ENCODE results near the gene SLC35F1.

SLC35F1 gene

DNA sequence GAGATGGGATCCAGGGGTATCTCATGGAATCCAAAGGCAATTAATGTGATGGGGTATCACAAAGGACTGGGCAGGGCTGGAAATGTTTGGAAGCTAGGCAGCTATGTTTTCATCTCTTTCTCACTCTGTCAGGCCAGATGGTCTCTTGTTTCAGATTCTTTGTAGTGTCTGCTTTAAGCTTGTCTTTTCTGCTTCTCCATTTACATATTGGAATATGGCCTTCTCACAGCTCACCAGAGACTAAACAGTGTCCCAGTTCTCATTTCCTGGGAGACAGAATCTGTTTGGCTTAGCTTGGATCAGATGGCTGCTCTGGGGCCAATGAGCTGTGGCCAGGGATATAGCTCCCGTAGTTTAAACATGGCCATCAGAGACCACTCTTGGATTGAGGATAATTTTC is 78.9 kb downstream of the SLC35F1 start:
- H4K20me1 ChIP-seq (ENCODE audit: insufficient read depth, low read length): no peaks in the 10 kb centered on the region
- H3K9ac ChIP-seq (ENCODE audit: low read depth, low read length): no peak overlapping the region
- H3K4me2 ChIP-seq (ENCODE audit: insufficient read depth, low read length): no peak overlapping the region
- no peak overlapping the region for H2AFZ ChIP-seq (ENCODE audit: low read depth, low read length)
- no peak for ATAC-seq (ENCODE audit: insufficient read depth, low read depth)
- H3K27me3 ChIP-seq (ENCODE audit: insufficient read depth, low read length, poor library complexity): no peaks in the 10 kb centered on the region
- H3K27ac ChIP-seq (ENCODE audit: low read length): no peak overlapping the region
- H3K4me1 ChIP-seq (ENCODE audit: insufficient read depth, low read length): no peaks in the 10 kb centered on the region
- no peak overlapping the region for H3K4me3 ChIP-seq (ENCODE audit: low read depth in 1 of 2, low read length in 2 of 2)
- no peaks in the 10 kb centered on the region for H3K36me3 ChIP-seq (ENCODE audit: insufficient read depth, low read length)
- TF ChIP-seq EZH2 (IDR thresholded peaks at IDR 0.05; ENCODE audit: borderline replicate concordance, low read depth, low read length, severe bottlenecking): no peak
- TF ChIP-seq, protein P1, sequence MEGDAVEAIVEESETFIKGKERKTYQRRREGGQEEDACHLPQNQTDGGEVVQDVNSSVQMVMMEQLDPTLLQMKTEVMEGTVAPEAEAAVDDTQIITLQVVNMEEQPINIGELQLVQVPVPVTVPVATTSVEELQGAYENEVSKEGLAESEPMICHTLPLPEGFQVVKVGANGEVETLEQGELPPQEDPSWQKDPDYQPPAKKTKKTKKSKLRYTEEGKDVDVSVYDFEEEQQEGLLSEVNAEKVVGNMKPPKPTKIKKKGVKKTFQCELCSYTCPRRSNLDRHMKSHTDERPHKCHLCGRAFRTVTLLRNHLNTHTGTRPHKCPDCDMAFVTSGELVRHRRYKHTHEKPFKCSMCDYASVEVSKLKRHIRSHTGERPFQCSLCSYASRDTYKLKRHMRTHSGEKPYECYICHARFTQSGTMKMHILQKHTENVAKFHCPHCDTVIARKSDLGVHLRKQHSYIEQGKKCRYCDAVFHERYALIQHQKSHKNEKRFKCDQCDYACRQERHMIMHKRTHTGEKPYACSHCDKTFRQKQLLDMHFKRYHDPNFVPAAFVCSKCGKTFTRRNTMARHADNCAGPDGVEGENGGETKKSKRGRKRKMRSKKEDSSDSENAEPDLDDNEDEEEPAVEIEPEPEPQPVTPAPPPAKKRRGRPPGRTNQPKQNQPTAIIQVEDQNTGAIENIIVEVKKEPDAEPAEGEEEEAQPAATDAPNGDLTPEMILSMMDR (IDR thresholded peaks at IDR 0.05; ENCODE audit: borderline replicate concordance, extremely low read depth, low read length, poor library complexity, severe bottlenecking): no peak
- no peaks in the 10 kb centered on the region for H3K79me2 ChIP-seq (ENCODE audit: insufficient read depth, low read length)
- no peaks in the 10 kb centered on the region for H3K9me3 ChIP-seq (ENCODE audit: insufficient read depth, low read length, severe bottlenecking)
- DNase-seq: no peak

DNA sequence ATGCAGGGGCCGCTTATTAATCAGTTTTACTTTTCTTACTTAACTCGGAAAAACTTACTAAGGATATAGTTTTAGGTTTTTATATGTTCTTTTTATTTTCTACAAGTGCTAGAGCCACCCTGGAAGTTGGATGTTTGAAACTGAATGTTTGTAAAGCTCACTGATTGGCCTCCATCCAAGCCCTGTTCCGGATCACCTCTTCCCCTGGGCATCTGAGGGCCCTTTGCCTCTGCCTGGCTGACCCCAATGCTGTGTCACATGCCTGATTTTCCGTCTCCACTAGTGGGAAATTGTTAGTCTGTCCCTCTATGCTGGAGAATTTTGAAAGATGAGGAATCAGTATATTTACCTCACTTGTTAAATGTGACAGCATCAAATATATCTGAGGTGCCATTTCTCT is 79.3 kb downstream of the SLC35F1 start:
- no peaks in the 10 kb centered on the region for H3K27me3 ChIP-seq (ENCODE audit: insufficient read depth, low read length, poor library complexity)

DNA sequence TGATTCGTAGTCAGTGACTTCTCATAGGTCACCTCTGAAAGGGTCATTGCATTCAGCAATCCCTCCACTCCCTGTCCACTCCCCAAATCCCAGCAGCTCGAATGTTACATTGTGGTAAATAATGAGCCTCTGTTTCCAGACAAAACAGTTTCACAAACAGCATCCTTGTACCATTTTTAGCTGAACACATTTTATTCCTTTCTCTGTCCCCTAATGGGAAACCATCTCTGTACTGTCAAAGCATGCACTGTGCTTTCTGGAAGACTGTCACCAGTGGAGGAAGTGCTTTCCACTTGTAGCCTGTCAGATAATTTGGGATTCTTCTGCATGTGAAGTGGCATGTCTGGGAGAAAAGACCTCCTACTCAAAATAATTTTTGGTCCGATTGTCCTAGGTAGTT is 82.0 kb downstream of the SLC35F1 start:
- no peak overlapping the region for H3K4me2 ChIP-seq (ENCODE audit: insufficient read depth, low read length)
- no peak for ATAC-seq (ENCODE audit: insufficient read depth, low read depth)
- H3K27me3 ChIP-seq (ENCODE audit: insufficient read depth, low read length, poor library complexity): no peaks in the 10 kb centered on the region
- H3K79me2 ChIP-seq (ENCODE audit: insufficient read depth, low read length): no peaks in the 10 kb centered on the region
- H2AFZ ChIP-seq (ENCODE audit: low read depth, low read length): no peak overlapping the region
- no peak for DNase-seq
- H3K4me1 ChIP-seq (ENCODE audit: insufficient read depth, low read length): no peaks in the 10 kb centered on the region
- H3K9ac ChIP-seq (ENCODE audit: low read depth, low read length): no peak overlapping the region
- no peak overlapping the region for H3K4me3 ChIP-seq (ENCODE audit: low read depth in 1 of 2, low read length in 2 of 2)
- no peak overlapping the region for H3K27ac ChIP-seq (ENCODE audit: low read length)
- no peaks in the 10 kb centered on the region for H3K9me3 ChIP-seq (ENCODE audit: insufficient read depth, low read length, severe bottlenecking)
- no peaks in the 10 kb centered on the region for H4K20me1 ChIP-seq (ENCODE audit: insufficient read depth, low read length)
- H3K36me3 ChIP-seq (ENCODE audit: insufficient read depth, low read length): no peaks in the 10 kb centered on the region
- no peak for TF ChIP-seq EZH2 (IDR thresholded peaks at IDR 0.05; ENCODE audit: borderline replicate concordance, low read depth, low read length, severe bottlenecking)
- TF ChIP-seq, protein P1 (IDR thresholded peaks at IDR 0.05; ENCODE audit: borderline replicate concordance, extremely low read depth, low read length, poor library complexity, severe bottlenecking): no peak

More for the DNA sequence above, 79.3 kb downstream of the SLC35F1 start:
- no peaks in the 10 kb centered on the region for H4K20me1 ChIP-seq (ENCODE audit: insufficient read depth, low read length)
- H3K4me3 ChIP-seq (ENCODE audit: low read depth in 1 of 2, low read length in 2 of 2): no peak overlapping the region
- no peaks in the 10 kb centered on the region for H3K79me2 ChIP-seq (ENCODE audit: insufficient read depth, low read length)
- H2AFZ ChIP-seq (ENCODE audit: low read depth, low read length): no peak overlapping the region
- H3K36me3 ChIP-seq (ENCODE audit: insufficient read depth, low read length): no peaks in the 10 kb centered on the region
- no peaks in the 10 kb centered on the region for H3K4me1 ChIP-seq (ENCODE audit: insufficient read depth, low read length)
- no peak for DNase-seq
- H3K27ac ChIP-seq (ENCODE audit: low read length): no peak overlapping the region
- no peaks in the 10 kb centered on the region for H3K9me3 ChIP-seq (ENCODE audit: insufficient read depth, low read length, severe bottlenecking)
- TF ChIP-seq EZH2 (IDR thresholded peaks at IDR 0.05; ENCODE audit: borderline replicate concordance, low read depth, low read length, severe bottlenecking): no peak
- TF ChIP-seq, protein P1 (IDR thresholded peaks at IDR 0.05; ENCODE audit: borderline replicate concordance, extremely low read depth, low read length, poor library complexity, severe bottlenecking): no peak
- H3K9ac ChIP-seq (ENCODE audit: low read depth, low read length): no peak overlapping the region
- ATAC-seq (ENCODE audit: insufficient read depth, low read depth): no peak
- H3K4me2 ChIP-seq (ENCODE audit: insufficient read depth, low read length): no peak overlapping the region

DNA sequence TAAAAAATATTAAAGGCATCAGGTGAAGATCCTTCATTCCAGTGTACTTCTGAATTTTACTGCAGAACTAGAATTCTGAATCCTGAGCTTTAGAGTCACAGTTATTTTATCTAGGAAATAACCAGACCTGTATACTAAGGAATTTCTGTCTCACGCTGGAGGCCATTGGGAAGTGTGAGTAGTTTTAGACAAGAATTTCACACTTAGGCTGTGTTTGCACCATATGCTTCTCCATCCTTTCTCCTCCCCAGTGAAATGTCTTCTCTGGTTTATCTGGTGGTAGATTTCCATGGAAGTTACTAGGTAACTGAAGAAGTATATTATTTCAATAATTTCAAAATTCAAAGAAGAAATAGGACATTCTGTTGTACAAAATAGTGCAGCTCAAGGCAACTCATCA is 83.1 kb downstream of the SLC35F1 start:
- no peak for TF ChIP-seq EZH2 (IDR thresholded peaks at IDR 0.05; ENCODE audit: borderline replicate concordance, low read depth, low read length, severe bottlenecking)
- TF ChIP-seq, protein P1 (IDR thresholded peaks at IDR 0.05; ENCODE audit: borderline replicate concordance, extremely low read depth, low read length, poor library complexity, severe bottlenecking): no peak
- no peaks in the 10 kb centered on the region for H3K36me3 ChIP-seq (ENCODE audit: insufficient read depth, low read length)
- H3K4me2 ChIP-seq (ENCODE audit: insufficient read depth, low read length): no peak overlapping the region
- no peak overlapping the region for H2AFZ ChIP-seq (ENCODE audit: low read depth, low read length)
- no peaks in the 10 kb centered on the region for H4K20me1 ChIP-seq (ENCODE audit: insufficient read depth, low read length)
- DNase-seq: no peak
- no peaks in the 10 kb centered on the region for H3K79me2 ChIP-seq (ENCODE audit: insufficient read depth, low read length)
- H3K4me3 ChIP-seq (ENCODE audit: low read depth in 1 of 2, low read length in 2 of 2): no peak overlapping the region
- H3K4me1 ChIP-seq (ENCODE audit: insufficient read depth, low read length): no peaks in the 10 kb centered on the region
- ATAC-seq (ENCODE audit: insufficient read depth, low read depth): no peak
- H3K27me3 ChIP-seq (ENCODE audit: insufficient read depth, low read length, poor library complexity): no peaks in the 10 kb centered on the region
- H3K9ac ChIP-seq (ENCODE audit: low read depth, low read length): no peak overlapping the region
- H3K27ac ChIP-seq (ENCODE audit: low read length): no peak overlapping the region
- H3K9me3 ChIP-seq (ENCODE audit: insufficient read depth, low read length, severe bottlenecking): no peaks in the 10 kb centered on the region
